Stimulated activated CD8-positive, alpha-beta memory T cell treated with anti-CD3 and anti-CD28 coated beads, Interleukin-15, amount 100 ng/mL, for 48 hours (primary cell): ENCODE measurements around the gene VPS13D.

Experiments used
- DNase-seq, 2 donors: peaks; one replicate each; pipeline ENCODE4 v3.0.0-alpha.2; 2020; ENCODE audit warnings: low read depth in 2 of 2

The VPS13D gene

DNA sequence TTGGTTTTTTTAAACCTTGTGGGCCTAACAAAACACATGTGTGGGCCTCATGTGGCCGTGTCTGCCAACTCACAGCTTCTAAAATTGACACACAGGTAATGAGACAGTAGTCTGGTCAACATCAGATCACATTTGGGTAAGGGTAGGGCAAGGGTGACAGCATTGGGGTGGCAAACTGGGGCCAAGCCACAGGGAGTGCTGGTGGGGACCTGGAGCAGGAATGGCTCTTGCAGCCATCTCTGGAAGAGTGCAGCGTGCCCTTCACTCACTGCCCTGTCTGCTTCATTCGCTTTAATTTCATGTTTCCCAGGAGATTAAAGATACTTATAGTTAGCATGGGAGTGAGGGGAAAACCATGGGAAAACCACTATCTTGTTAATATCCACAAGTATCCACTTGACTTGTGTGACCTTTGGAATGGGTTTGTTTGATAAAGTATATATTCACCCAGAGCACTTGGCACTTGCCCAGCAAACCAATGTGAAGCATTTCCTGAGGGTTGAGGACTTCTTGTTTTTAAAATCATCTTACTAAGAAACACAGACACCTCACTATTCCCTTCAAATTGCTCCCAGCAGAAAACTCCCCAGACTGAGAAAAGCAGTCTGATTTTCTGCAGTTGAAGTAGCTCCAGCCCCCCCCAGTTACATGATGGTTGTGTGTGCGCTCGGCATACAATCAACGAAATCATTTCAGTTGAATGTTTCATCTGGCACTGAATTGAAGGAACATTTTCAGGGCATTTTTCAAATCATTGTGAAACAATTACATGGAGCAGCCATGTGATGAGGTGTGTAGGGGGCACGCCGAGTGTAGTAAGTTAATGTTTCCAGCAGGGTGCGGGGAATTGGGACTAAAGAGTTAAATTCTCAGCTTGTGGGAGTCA, 175.7 kb downstream of the VPS13D start:
- no peak for DNase-seq

DNA sequence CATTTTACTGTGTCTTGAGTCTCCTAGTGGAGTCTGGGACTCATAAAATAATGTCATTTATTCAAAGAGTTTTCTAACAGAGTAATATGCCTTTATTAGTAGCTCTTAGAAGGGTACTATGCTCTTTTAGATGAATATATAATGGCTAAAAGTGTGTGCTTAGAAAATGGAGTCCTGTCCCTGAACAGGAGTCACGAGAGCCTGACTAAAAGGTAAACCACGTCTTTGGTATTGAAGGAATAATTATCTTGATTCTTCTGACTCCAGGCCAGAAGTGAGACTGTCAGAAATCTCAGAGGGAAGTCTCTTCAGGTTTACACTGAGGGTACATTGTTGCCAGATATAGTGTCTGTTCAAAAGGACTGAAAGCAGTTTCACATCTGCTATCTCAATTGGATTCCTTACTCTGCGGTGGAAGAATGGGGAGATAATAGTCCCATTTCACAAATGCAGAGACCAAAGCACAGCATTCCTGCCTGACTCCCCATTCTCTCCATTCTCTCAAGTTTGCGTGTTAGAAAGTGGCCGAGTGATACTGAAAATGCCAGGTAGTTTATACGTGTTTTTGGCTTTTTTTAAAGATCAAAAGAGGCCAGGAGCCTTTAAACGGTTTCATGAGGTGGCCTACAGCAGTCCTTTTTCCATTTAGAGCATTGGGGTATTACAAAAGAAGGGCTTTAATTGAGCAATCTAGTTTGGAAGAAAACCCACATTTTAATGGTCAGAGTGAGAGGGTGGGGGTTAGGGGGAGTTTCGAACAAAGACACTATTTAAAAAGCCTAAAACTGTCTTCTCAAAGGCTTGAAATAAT, 176.6 kb downstream of the VPS13D start:
- no peak for DNase-seq

DNA sequence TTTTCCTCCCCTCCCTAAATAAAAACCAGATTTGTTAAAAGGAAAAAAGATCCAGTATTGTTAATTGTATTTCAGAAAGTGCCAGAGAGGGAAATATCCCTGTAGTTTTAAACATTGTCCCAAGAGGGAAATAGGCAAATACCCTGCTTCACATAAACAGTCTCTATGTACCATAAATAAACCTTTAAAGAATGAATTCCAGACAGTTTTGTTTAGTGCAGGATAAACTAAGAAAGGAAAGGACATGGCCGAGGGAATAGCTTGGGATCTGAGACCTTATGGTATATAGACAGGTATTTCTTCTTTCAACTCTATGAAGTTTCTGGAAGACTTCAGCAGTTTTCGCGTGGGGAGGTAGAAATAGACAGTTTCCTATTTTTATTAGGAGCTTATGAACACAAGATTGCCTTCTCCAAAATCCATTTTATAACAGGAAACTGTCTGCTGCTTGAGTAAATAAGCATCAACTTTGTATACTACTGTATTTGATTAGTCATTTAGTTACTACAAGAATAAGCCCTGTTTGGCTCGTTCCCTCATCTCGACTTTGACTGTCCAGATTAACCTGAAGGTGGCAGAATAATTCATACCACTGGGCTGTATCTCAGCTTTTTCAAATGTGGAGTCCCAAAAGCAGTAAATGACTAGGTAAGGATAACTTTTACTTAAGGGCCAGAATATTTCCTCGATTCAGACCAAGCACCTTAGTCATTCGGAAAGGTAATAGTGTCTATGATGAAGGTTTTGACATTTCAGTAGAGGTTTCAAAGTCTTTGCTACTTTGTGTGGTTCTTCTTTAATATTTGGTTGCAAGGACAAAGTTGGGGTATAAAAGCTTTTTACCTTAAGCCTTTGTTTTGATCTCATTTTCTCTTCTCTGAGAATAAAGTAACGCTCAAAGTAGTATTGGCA, 177.5 kb downstream of the VPS13D start:
- DNase-seq: no peak

GRCh38 chr1:12407962-12408454, 178.2 kb downstream of the VPS13D start:
- no peak for DNase-seq

DNA sequence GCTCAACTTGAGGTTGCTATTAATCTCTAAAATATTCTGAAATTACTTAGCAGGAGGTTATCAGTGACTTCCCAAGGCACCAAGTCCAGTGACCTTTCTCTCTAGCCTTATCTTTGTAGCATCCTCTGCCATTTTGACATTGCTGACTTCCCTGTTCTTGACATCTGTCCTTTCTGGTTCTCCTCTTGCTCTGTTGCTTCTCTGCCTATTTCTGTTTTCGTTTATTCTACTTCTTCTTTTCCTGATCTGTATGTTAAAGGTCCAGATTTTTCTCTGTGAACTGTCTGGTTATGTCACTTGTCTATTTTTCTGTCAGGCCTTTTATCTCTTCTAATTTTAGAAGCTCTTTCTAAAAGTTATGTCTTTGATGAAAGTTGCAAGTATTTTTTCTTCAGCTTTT, 178.8 kb downstream of the VPS13D start:
- DNase-seq: no peak

- DNase-seq: no peak
Measured at GRCh38 chr1:12409681-12410080, 179.9 kb downstream of the VPS13D start.

GRCh38 chr1:12410351-12410750, 180.5 kb downstream of the VPS13D start:
- no peak for DNase-seq

- DNase-seq: no peak
Measured at GRCh38 chr1:12411098-12411497, 181.3 kb downstream of the VPS13D start.

GRCh38 chr1:12411747-12412146, 181.9 kb downstream of the VPS13D start:
- DNase-seq: no peak

- no peak for DNase-seq
Measured at GRCh38 chr1:12412439-12412838, 182.6 kb downstream of the VPS13D start.

DNA sequence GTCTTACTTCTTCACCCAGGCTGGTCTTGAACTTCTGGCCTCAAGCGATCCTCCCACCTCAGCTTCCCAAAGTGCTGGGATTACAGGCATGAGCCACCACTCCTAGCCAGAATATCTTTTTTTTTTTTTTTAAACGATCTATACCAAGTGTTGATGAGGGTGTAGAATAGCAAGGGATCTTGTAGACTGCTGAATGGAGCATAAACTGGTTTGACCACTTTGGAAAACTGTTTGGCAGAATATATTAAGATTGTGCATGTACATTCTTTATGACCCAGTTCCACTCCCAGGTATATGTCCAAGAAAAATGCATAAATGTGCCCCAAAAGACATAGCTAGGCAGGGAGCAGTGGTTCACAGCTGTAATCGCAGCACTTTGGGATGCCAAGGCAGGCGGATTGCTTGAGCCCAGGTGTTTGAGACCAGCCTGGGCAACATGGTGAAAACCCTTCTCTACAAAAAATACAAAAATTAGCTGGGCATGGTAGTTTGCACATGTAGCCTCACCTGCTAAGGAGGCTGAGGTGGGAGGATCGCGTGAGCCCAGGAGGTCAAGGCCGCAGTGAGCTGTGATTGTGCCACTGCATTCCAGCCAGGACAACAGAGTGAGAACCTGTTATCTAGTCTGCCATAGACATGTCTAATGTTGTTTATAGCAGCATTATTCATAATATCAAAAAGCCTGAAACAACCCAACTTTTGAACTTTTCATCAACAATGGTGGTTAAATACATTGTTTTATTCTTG, 184.0 kb downstream of the VPS13D start:
- no peak for DNase-seq

- DNase-seq: no peak
Measured at GRCh38 chr1:12414444-12415018, 184.7 kb downstream of the VPS13D start.

GRCh38 chr1:12415038-12415466, 185.2 kb downstream of the VPS13D start:
- DNase-seq: no peak

GRCh38 chr1:12416101-12416500, 186.3 kb downstream of the VPS13D start:
- no peak for DNase-seq

- no peak for DNase-seq
Measured at GRCh38 chr1:12416744-12417143, 186.9 kb downstream of the VPS13D start.

- no peak for DNase-seq
Measured at GRCh38 chr1:12417389-12417788, 187.6 kb downstream of the VPS13D start.

DNA sequence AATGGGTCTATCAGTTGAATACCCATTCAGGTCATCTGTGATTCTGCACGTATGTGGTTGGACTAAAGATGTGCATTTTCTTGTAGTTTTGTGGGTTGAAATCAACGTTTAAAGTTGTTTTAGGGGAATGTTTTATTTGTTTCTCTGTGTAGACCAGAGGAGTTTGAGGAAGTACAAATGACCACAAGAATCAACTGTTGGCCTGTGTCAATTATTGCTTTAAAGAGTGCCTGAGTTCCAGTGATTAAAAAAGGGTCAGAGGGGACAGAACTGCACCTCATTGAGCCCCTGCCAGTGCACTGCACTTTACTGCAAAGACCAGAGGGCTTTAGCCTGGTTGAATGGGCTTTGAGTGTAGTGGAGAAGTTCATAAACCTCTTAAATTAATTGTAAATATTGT, 190.3 kb downstream of the VPS13D start:
- no peak for DNase-seq

DNA sequence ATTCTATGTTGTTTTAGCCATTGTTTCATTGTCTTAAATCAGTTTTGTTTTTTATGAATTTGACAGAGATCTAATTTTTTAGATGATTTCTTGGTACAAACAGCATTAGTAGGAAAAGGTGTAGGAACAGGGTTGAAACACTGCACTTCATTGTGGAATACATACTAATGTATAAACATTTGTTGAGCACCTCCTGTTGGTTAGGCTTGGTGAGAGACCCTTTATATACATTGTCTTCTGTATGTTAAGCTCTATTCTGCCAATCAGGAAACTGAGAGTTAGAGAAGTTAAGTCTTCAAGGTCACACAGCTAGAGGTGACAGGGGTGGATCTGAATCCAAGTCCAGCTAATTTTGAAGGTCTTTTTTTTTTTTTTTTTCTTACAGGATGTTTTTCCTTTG, 192.7 kb downstream of the VPS13D start:
- DNase-seq: no peak

DNA sequence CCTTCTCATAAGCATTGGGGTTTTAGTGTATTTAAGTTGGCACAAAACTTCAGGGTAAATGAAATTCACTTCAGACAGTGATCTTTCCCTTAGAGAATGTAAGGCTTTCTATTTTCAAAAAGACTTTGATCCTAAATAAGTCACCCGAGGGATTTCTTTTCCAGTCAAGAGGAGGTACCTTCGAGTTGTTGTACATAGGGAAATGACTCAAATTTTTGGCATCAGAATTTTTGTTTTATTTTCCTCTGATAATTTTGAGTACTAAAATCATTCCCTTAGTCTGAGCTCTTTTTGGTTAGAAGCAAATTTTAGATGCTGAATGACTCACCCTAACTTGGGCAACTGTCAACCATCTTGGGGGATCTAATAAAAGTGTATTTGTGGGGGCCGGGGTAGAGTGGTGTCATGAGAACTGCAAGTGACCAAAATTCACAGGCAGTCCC, 194.3 kb downstream of the VPS13D start:
- DNase-seq: no peak

DNA sequence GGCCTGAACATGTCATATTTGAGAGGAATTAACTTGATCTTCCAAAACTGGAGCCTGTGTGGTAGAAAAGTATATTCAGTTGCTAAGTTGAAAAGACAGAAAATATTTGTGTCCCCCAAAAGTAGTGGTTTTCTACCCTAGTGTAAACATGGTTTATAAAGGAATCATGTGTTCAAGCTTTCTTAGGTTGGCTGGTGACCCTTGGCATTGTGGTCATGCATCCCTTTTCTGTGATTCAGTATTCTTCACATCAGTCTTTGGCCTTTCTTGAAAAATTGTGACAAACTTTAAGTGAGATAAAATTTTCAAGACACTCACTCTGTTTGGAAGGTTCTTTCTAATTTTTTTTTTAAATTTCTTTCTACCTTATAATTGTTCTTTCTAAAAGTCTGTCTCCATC, 195.0 kb downstream of the VPS13D start:
- no peak for DNase-seq

GRCh38 chr1:12426030-12426429, 196.2 kb downstream of the VPS13D start:
- no peak for DNase-seq
